Skin of body (tissue), 3 donors: ENCODE data around the gene SPATA17. TPM values are rescaled to one million over a fixed set of nuclear protein-coding genes. Genes with fewer than 3 reads are reported as not detected.

Source experiments
- DNase-seq: peaks from one replicate; lab custom pipeline; 2025; lab: John Stamatoyannopoulos, UW
- small RNA-seq: library from RNA; depleted of rRNA; stranded (forward); fragments of <200 nt; gene quantifications from one replicate; pipeline ENCODE3, GENCODE V24; 2014; ENCODE audit warnings: low replicate concordance
- total RNA-seq: library from RNA; depleted of rRNA; stranded (reverse); fragments of >200 nt; gene quantifications from one replicate; pipeline ENCODE4 v1.2.3, GENCODE V29; 2014

Gene SPATA17
- total RNA-seq, 1 donor from 2014 or later: 0.59 TPM

- no peak for DNase-seq
These were observed 280.8 kb downstream of the SPATA17 start for GRCh38 chr1:217911908-217912307.

GRCh38 chr1:217917281-217917887 lies 286.2 kb downstream of the SPATA17 start:
- DNase-seq: no peak

- peak; percentile 77 for DNase-seq
These were observed 288.7 kb downstream of the SPATA17 start for GRCh38 chr1:217919683-217920388.

Small RNA genes lying within 50 kb of the gene (small RNA-seq; reads per million reads assigned to genes)
- not detected for gene UBBP2

Other genes starting within 250 kb of the SPATA17 start
- 23.8 TPM for gene GPATCH2, start 254 bp upstream of the SPATA17 start, total RNA-seq